ENCODE measurements around the gene ARID5A. TPM values are rescaled to one million over a fixed set of nuclear protein-coding genes. Genes with fewer than 3 reads are reported as not detected.

Gene ARID5A
- total and polyA plus RNA-seq, 2 experiments from 2014 or later: 5.5 to 7.7 TPM

DNA sequence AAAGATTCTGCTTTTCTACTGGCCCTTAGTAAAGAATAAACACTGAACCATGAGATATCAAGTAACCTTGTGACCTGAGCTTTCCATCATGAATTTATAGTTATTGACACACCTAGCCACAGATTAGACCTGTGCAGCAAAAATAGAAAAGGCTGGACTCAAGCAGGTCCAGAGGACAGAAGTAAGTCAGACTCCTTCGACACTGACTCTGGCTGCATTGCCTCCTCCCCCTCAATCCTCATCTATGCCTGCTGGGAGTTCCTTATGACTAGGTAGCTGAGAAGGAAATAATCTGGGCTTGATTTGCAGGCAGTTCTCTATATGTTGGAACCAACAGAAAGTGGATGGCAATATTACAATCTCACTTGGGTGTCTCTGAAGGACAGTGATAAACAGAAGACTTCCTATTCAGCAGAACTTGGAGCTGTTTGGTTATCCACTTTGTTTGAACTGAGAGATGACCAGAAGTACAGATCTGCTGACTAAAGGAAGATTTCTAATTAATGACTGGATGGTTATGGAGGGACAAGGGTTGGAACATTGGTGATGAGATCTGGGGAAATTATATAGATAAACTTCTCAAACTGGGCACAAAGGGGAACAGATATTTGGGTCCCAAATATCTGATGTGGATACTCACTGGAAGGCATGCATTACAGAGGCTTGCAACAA lies 39.4 kb downstream of the ARID5A start (continued):
- TF ChIP-seq, protein P1, sequence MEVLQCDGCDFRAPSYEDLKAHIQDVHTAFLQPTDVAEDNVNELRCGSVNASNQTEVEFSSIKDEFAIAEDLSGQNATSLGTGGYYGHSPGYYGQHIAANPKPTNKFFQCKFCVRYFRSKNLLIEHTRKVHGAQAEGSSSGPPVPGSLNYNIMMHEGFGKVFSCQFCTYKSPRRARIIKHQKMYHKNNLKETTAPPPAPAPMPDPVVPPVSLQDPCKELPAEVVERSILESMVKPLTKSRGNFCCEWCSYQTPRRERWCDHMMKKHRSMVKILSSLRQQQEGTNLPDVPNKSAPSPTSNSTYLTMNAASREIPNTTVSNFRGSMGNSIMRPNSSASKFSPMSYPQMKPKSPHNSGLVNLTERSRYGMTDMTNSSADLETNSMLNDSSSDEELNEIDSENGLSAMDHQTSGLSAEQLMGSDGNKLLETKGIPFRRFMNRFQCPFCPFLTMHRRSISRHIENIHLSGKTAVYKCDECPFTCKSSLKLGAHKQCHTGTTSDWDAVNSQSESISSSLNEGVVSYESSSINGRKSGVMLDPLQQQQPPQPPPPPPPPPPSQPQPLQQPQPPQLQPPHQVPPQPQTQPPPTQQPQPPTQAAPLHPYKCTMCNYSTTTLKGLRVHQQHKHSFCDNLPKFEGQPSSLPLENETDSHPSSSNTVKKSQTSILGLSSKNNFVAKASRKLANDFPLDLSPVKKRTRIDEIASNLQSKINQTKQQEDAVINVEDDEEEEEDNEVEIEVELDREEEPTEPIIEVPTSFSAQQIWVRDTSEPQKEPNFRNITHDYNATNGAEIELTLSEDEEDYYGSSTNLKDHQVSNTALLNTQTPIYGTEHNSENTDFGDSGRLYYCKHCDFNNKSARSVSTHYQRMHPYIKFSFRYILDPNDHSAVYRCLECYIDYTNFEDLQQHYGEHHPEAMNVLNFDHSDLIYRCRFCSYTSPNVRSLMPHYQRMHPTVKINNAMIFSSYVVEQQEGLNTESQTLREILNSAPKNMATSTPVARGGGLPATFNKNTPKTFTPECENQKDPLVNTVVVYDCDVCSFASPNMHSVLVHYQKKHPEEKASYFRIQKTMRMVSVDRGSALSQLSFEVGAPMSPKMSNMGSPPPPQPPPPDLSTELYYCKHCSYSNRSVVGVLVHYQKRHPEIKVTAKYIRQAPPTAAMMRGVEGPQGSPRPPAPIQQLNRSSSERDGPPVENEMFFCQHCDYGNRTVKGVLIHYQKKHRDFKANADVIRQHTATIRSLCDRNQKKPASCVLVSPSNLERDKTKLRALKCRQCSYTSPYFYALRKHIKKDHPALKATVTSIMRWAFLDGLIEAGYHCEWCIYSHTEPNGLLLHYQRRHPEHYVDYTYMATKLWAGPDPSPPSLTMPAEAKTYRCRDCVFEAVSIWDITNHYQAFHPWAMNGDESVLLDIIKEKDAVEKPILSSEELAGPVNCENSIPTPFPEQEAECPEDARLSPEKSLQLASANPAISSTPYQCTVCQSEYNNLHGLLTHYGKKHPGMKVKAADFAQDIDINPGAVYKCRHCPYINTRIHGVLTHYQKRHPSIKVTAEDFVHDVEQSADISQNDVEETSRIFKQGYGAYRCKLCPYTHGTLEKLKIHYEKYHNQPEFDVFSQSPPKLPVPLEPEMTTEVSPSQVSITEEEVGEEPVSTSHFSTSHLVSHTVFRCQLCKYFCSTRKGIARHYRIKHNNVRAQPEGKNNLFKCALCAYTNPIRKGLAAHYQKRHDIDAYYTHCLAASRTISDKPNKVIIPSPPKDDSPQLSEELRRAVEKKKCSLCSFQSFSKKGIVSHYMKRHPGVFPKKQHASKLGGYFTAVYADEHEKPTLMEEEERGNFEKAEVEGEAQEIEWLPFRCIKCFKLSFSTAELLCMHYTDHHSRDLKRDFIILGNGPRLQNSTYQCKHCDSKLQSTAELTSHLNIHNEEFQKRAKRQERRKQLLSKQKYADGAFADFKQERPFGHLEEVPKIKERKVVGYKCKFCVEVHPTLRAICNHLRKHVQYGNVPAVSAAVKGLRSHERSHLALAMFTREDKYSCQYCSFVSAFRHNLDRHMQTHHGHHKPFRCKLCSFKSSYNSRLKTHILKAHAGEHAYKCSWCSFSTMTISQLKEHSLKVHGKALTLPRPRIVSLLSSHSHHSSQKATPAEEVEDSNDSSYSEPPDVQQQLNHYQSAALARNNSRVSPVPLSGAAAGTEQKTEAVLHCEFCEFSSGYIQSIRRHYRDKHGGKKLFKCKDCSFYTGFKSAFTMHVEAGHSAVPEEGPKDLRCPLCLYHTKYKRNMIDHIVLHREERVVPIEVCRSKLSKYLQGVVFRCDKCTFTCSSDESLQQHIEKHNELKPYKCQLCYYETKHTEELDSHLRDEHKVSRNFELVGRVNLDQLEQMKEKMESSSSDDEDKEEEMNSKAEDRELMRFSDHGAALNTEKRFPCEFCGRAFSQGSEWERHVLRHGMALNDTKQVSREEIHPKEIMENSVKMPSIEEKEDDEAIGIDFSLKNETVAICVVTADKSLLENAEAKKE (CRISPR knock-in tag; IDR thresholded peaks at IDR 0.05): no peak
- no peak for TF ChIP-seq JUNB (IDR thresholded peaks at IDR 0.05; ENCODE audit: unreplicated experiment)
- TF ChIP-seq, protein P2, sequence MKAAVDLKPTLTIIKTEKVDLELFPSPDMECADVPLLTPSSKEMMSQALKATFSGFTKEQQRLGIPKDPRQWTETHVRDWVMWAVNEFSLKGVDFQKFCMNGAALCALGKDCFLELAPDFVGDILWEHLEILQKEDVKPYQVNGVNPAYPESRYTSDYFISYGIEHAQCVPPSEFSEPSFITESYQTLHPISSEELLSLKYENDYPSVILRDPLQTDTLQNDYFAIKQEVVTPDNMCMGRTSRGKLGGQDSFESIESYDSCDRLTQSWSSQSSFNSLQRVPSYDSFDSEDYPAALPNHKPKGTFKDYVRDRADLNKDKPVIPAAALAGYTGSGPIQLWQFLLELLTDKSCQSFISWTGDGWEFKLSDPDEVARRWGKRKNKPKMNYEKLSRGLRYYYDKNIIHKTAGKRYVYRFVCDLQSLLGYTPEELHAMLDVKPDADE (IDR thresholded peaks at IDR 0.05): no peak
- no peak for TF ChIP-seq CREB1 (CRISPR knock-in tag; IDR thresholded peaks at IDR 0.05; ENCODE audit: low read depth)
- no peak for TF ChIP-seq POLR2AphosphoS5 (IDR thresholded peaks at IDR 0.05; ENCODE audit: low read depth)

DNA sequence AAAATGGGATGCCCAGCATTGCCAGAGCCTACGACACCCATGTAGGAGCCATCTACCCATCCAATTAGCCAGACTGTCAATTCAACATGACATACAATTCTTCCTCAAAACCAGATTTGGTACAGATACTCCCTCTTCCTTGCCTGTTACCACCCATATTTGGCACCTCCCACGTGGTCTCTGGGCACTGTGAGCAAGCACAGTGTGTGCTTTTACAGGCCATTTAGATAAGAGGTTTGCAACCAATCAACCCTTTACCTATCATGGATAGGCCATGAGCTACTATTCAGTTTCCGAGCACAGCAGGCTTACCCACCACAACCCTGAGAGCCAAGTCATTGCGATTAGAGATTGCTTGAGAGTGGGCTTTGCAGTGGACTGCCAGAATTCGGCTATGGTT lies 40.9 kb downstream of the ARID5A start:
- H4K20me1 ChIP-seq (replicated peaks; ENCODE audit: insufficient read depth): no peaks in the 10 kb centered on the region
- Mint-ChIP-seq H3K27ac (no peak overlapping the region), H3K4me3 (no peak overlapping the region), H3K36me3 (ENCODE audit: low read depth) (no peaks in the 10 kb centered on the region), H3K27me3 (ENCODE audit: insufficient read depth, low read depth, poor library complexity) (no peaks in the 10 kb centered on the region), H3K4me1 (no peaks in the 10 kb centered on the region), H3K9me3 (no peaks in the 10 kb centered on the region)
- H2AFZ ChIP-seq: no peak overlapping the region
- no peaks in the 10 kb centered on the region for H3K4me1 ChIP-seq (ENCODE audit: insufficient read depth)
- H3K27me3 ChIP-seq (ENCODE audit: insufficient read depth): no peaks in the 10 kb centered on the region
- no peak overlapping the region for H3K4me3 ChIP-seq
- H3K4me2 ChIP-seq: no peak overlapping the region
- DNase-seq (ENCODE audit: low spot score) (no peak), ATAC-seq (no peak)
- H3K9me2 ChIP-seq (ENCODE audit: insufficient read depth): 0 out of 2 replicates have a peak, but pooled peaks cover 3% of the 10 kb centered on the region
- H3K36me3 ChIP-seq (ENCODE audit: insufficient read depth): no peaks in the 10 kb centered on the region
- H3F3A ChIP-seq (replicated peaks; ENCODE audit: low read depth): no peaks in the 10 kb centered on the region
- no peak overlapping the region for H3K27ac ChIP-seq (ENCODE audit: low read depth)
- H3K79me2 ChIP-seq (replicated peaks; ENCODE audit: insufficient read depth): no peaks in the 10 kb centered on the region
- TF ChIP-seq, protein P3, sequence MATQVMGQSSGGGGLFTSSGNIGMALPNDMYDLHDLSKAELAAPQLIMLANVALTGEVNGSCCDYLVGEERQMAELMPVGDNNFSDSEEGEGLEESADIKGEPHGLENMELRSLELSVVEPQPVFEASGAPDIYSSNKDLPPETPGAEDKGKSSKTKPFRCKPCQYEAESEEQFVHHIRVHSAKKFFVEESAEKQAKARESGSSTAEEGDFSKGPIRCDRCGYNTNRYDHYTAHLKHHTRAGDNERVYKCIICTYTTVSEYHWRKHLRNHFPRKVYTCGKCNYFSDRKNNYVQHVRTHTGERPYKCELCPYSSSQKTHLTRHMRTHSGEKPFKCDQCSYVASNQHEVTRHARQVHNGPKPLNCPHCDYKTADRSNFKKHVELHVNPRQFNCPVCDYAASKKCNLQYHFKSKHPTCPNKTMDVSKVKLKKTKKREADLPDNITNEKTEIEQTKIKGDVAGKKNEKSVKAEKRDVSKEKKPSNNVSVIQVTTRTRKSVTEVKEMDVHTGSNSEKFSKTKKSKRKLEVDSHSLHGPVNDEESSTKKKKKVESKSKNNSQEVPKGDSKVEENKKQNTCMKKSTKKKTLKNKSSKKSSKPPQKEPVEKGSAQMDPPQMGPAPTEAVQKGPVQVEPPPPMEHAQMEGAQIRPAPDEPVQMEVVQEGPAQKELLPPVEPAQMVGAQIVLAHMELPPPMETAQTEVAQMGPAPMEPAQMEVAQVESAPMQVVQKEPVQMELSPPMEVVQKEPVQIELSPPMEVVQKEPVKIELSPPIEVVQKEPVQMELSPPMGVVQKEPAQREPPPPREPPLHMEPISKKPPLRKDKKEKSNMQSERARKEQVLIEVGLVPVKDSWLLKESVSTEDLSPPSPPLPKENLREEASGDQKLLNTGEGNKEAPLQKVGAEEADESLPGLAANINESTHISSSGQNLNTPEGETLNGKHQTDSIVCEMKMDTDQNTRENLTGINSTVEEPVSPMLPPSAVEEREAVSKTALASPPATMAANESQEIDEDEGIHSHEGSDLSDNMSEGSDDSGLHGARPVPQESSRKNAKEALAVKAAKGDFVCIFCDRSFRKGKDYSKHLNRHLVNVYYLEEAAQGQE (IDR thresholded peaks at IDR 0.05; ENCODE audit: unreplicated experiment): no peak
- TF ChIP-seq EZH2phosphoT487 (IDR thresholded peaks at IDR 0.05; ENCODE audit: unreplicated experiment) (no peak), CREB1 (CRISPR knock-in tag; IDR thresholded peaks at IDR 0.05; ENCODE audit: low read depth) (no peak), POLR2AphosphoS5 (IDR thresholded peaks at IDR 0.05; ENCODE audit: low read depth) (no peak), EZH2 (IDR thresholded peaks at IDR 0.05; ENCODE audit: low read depth, unreplicated experiment) (no peak), STAT1 (IDR thresholded peaks at IDR 0.05; ENCODE audit: unreplicated experiment) (no peak)
